ENCODE data around the gene CCDC88B. TPM values are rescaled to one million over a fixed set of nuclear protein-coding genes. Genes with fewer than 3 reads are reported as not detected.

CCDC88B gene
- total RNA-seq, 1 experiment from 2014 or later = 11.2 TPM

DNA sequence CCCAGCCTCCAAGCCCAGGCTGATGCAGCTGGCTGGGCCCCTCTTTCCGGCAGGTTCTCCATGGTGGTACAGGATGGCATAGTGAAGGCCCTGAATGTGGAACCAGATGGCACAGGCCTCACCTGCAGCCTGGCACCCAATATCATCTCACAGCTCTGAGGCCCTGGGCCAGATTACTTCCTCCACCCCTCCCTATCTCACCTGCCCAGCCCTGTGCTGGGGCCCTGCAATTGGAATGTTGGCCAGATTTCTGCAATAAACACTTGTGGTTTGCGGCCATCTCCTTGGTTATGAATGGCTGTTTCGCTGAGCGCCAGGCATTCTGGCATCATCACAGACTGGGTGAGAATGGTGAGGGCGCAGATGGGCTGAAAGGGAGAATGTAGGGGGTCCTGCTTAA lies 18.5 kb upstream of the CCDC88B start:
- H3K4me2 ChIP-seq (ENCODE audit: insufficient read depth, insufficient read length, low read length) = no peak overlapping the region
- H2AFZ ChIP-seq (ENCODE audit: low read length) = no peak overlapping the region

More for the DNA sequence above, 18.5 kb upstream of the CCDC88B start:
- Histone ChIP-seq H2BK20ac (ENCODE audit: low read depth, low read length, poor library complexity, severe bottlenecking) (no peak overlapping the region), H3K18ac (ENCODE audit: insufficient read length, low read depth, low read length) (no peak overlapping the region), H4K5ac (ENCODE audit: insufficient read length, low read depth, low read length) (no peak overlapping the region), H3K56ac (ENCODE audit: insufficient read length, low read depth, low read length) (no peak overlapping the region), H3K79me1 (ENCODE audit: insufficient read depth, low read depth, low read length, poor library complexity, severe bottlenecking) (no peaks in the 10 kb centered on the region), H3K9me3 (ENCODE audit: control insufficient read depth, low read depth, low read length) (no peaks in the 10 kb centered on the region), H4K8ac (replicated peaks; ENCODE audit: insufficient read length, low read depth, low read length) (no peak overlapping the region), H3K4ac (ENCODE audit: low read depth, low read length) (no peak overlapping the region), H3K27me3 (ENCODE audit: insufficient read depth, low read length) (no peaks in the 10 kb centered on the region), H3K27ac (ENCODE audit: insufficient read length, low read depth, low read length) (no peak overlapping the region), H2BK5ac (ENCODE audit: insufficient read length, low read length) (no peak overlapping the region), H3T11ph (ENCODE audit: low read length) (no peak overlapping the region), H3K4me1 (ENCODE audit: insufficient read depth, low read length) (no peaks in the 10 kb centered on the region; the same call in 1 of the 2 replicates), H4K20me1 (ENCODE audit: control insufficient read depth, insufficient read depth, insufficient read length) (peaks cover 2% of the 10 kb centered on the region), H3K79me2 (ENCODE audit: insufficient read depth, low read length) (no peaks in the 10 kb centered on the region), H3K9ac (ENCODE audit: extremely low read depth, insufficient read length, low read length) (no peak overlapping the region), H2BK120ac (ENCODE audit: low read depth, low read length, poor library complexity, severe bottlenecking) (no peak overlapping the region), H2BK15ac (ENCODE audit: low read depth, low read length) (no peak overlapping the region), H3K14ac (ENCODE audit: insufficient read depth, low read length) (no peak overlapping the region), H2AK5ac (ENCODE audit: insufficient read length, low read length) (no peak overlapping the region), H4K91ac (ENCODE audit: insufficient read length, low read depth, low read length) (no peak overlapping the region), H3K23ac (ENCODE audit: insufficient read length, low read depth, low read length) (no peak overlapping the region), H2BK12ac (ENCODE audit: insufficient read length, low read depth, low read length) (no peak overlapping the region), H3K23me2 (ENCODE audit: insufficient read length, low read depth, low read length, poor library complexity, severe bottlenecking) (peaks cover 3% of the 10 kb centered on the region)
- H3K36me3 Mint-ChIP-seq (ENCODE audit: insufficient read depth in 1 of 3, low read depth in 3 of 3) = peaks cover 14 to 28% (median 27%) of the 10 kb centered on the region in 3 experiments; a peak in 6 of 7 replicates
- TF ChIP-seq CTCF (conservative IDR thresholded peaks at IDR 0.05) = no peak
- H3K4me3 Mint-ChIP-seq = no peak overlapping the region
- H3K9me3 Mint-ChIP-seq = no peaks in the 10 kb centered on the region
- no peak for DNase-seq
- H3K27ac Mint-ChIP-seq = peak overlapping the region in 1 of 3 experiments; percentile 13; a peak in 2 of 7 replicates
- WGBS (ENCODE audit: extremely low coverage, insufficient read length, low lambda C conversion rate) = no CpG with 5 or more reads among the region's 5 CpGs
- H3K27me3 Mint-ChIP-seq (ENCODE audit: low read depth) = no peaks in the 10 kb centered on the region
- peaks cover 24 to 31% of the 10 kb centered on the region in 2 experiments for H3K4me1 Mint-ChIP-seq

Measured in H9 (cell line).